ENCODE results near the gene SH3BP5. TPM values are rescaled to one million over a fixed set of nuclear protein-coding genes. Genes with fewer than 3 reads are reported as not detected.

The SH3BP5 gene, protein sequence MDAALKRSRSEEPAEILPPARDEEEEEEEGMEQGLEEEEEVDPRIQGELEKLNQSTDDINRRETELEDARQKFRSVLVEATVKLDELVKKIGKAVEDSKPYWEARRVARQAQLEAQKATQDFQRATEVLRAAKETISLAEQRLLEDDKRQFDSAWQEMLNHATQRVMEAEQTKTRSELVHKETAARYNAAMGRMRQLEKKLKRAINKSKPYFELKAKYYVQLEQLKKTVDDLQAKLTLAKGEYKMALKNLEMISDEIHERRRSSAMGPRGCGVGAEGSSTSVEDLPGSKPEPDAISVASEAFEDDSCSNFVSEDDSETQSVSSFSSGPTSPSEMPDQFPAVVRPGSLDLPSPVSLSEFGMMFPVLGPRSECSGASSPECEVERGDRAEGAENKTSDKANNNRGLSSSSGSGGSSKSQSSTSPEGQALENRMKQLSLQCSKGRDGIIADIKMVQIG
- 30.6 and 64.9 TPM in 2 replicates for total RNA-seq

DNA sequence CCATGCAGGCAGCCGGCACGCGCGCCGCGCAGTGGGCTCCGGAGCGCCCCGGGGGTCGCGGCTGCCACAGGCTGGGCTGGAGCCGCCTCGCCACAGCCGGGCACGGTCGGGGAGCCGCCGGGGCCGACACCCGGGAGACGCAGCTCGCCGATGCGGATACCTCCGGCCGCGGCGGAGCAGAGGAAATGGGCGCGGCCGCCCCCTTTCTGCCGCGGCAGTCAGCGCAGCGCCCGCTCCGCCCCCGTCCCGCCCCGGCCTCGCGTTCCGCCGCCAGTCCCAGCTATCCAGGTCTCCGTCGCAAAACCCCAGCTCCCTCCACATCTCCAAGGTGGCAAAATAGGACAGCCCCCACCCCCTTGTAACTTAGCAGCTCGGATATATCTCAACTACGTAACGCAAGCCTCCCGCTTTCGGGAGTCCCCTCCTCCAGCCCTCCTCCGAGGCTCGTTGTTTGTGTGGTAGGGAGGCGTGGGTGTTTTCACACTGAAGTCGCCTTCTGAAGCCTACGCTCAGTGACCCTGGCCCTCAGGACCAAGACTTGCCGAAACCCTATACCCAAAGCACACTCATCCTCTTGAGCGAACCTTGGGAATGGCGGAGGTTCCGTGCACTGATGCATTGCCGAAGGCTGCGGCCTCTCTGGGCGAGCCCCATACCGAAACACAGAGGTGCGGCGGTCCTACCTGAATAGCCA is at the start of gene SH3BP5:
Gene SH3BP5 (minus strand): TSS at position 182 of the 694 bp plus-strand sequence. CDS start 178 bp downstream, at position 4.

DNA sequence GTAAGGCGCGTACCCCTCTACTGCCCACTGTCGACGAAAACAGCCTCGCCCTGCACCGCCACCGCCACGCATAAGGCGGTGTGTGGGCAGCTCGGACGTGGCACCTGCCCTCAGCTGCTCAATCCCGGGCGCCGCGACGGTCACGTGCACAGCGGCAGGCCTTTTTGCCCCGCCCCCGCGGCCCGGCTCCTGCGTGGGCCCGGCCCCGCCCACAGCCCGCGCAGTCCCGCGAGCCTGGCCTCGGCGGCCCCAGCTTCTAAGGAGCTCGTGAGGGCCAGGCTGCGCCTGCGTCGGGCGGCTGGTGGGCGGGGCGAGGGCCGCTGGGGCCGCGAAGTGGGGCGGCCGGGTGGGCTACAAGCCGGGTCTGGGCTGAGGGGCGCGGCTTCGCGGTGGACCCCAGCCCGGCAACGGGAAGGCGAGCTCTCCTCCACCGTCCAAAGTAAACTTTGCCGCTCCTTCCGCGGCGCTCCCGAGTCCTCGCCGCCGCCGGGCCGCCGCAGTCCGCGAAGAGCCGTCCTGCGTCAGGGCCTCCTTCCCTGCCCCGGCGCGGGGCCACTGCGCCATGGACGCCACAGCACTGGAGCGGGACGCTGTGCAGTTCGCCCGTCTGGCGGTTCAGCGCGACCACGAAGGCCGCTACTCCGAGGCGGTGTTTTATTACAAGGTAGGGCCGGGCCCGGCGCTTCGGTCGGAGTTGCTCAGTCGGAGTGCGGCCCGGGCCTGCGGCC is 126.3 kb downstream of the SH3BP5 start, which contains the start of gene CAPN7:
Gene CAPN7 (plus strand): TSS at position 313 of the 728 bp plus-strand sequence. CDS start 250 bp downstream, at position 563.

Other genes with a start within 250 kb of the SH3BP5 start
- 14.6 and 17.2 TPM in 2 replicates for gene RBSN, start 233.4 kb downstream of the SH3BP5 start, total RNA-seq
- 11.0 and 22.2 TPM in 2 replicates for gene CAPN7, start 126.3 kb downstream of the SH3BP5 start, total RNA-seq
- gene METTL6, start 95.0 kb upstream of the SH3BP5 start, total RNA-seq, result 14.6 and 23.2 TPM in 2 replicates
- 7.0 and 12.5 TPM in 2 replicates for gene EAF1, start 95.0 kb upstream of the SH3BP5 start, total RNA-seq
- gene COLQ, start 189.1 kb upstream of the SH3BP5 start, total RNA-seq, result 0.09 and 0.23 TPM in 2 replicates